Jurkat, Clone E6-1 (cell line): Measurements from ENCODE around the gene GAL3ST2.
"Not testable (repeated sequence)": the region's sequence is repeated elsewhere in the genome, so short reads cannot be mapped to it uniquely, and the experiment has no call there.

Source experiments
- DNase-seq: peaks from one replicate; pipeline ENCODE4 v3.0.0-alpha.2; 2011; ENCODE audit warnings: low read depth, low spot score
- H3K4me3 ChIP-seq: 2 replicates; pipeline ENCODE4 v1.5.1; 2011; ENCODE audit warnings: mild to moderate bottlenecking, low read length, control low read depth, moderate library complexity

The GAL3ST2 gene

GRCh38 chr2:241833101-241833663 is 56.6 kb downstream of the GAL3ST2 start:
- DNase-seq: no peak
- H3K4me3 ChIP-seq: no peak overlapping the region

- not testable (repeated sequence) for H3K4me3 ChIP-seq, DNase-seq
Observed at GRCh38 chr2:241833756-241834526, 57.3 kb downstream of the GAL3ST2 start.

GRCh38 chr2:241834527-241835210 is 58.0 kb downstream of the GAL3ST2 start:
- no peak overlapping the region for H3K4me3 ChIP-seq
- no peak for DNase-seq

GRCh38 chr2:241835611-241836010 is 59.0 kb downstream of the GAL3ST2 start:
- H3K4me3 ChIP-seq: no peak overlapping the region
- no peak for DNase-seq

- no peak overlapping the region for H3K4me3 ChIP-seq
- DNase-seq: no peak
Observed at GRCh38 chr2:241836292-241836691, 59.7 kb downstream of the GAL3ST2 start.

GRCh38 chr2:241837197-241837965 is 60.8 kb downstream of the GAL3ST2 start:
- no peak for DNase-seq
- no peak overlapping the region for H3K4me3 ChIP-seq

GRCh38 chr2:241841181-241842066 is 64.8 kb downstream of the GAL3ST2 start:
- DNase-seq: no peak

GRCh38 chr2:241842067-241842415 is 65.4 kb downstream of the GAL3ST2 start:
- no peak overlapping the region for H3K4me3 ChIP-seq
- no peak for DNase-seq

More at GRCh38 chr2:241841181-241842066, 64.8 kb downstream of the GAL3ST2 start:
- no peak overlapping the region for H3K4me3 ChIP-seq

GRCh38 chr2:241842620-241843211 is 66.1 kb downstream of the GAL3ST2 start:
- DNase-seq: no peak
- H3K4me3 ChIP-seq: no peak overlapping the region

- no peak overlapping the region for H3K4me3 ChIP-seq
- no peak for DNase-seq
Observed at GRCh38 chr2:241843321-241844065, 66.9 kb downstream of the GAL3ST2 start.

GRCh38 chr2:241844066-241844728 is 67.6 kb downstream of the GAL3ST2 start:
- DNase-seq: no peak
- peak overlapping the region; percentile 23 for H3K4me3 ChIP-seq

- H3K4me3 ChIP-seq: no peak overlapping the region
- no peak for DNase-seq
Observed at GRCh38 chr2:241844831-241845578, 68.4 kb downstream of the GAL3ST2 start.

- H3K4me3 ChIP-seq: no peak overlapping the region
- DNase-seq: no peak
Observed at GRCh38 chr2:241846406-241846805, 69.8 kb downstream of the GAL3ST2 start.

- no peak for DNase-seq
- no peak overlapping the region for H3K4me3 ChIP-seq
Observed at GRCh38 chr2:241848761-241849615, 72.4 kb downstream of the GAL3ST2 start.

- no peak for DNase-seq
- H3K4me3 ChIP-seq: no peak overlapping the region
Observed at GRCh38 chr2:241849616-241850543, 73.3 kb downstream of the GAL3ST2 start.
